HEK293 (cell line): Measurements from ENCODE around the gene RAB36.
A peak's percentile ranks its signal among the peaks of the same experiment; 100 is the strongest.

Source experiments
- INSM2 ChIP-seq: fragments of 450-650 bp; formaldehyde crosslinking; IDR thresholded peaks from 2 replicates; pipeline ENCODE4 v1.5.1; 2016; ENCODE audit warnings: missing biosample characterization, missing genetic modification characterization
- MYNN ChIP-seq: fragments of 450-650 bp; formaldehyde crosslinking; IDR thresholded peaks from 2 replicates; pipeline ENCODE4 v1.5.1; 2016; ENCODE audit warnings: missing biosample characterization, missing genetic modification characterization, borderline replicate concordance
- OVOL3 ChIP-seq: fragments of 450-650 bp; formaldehyde crosslinking; IDR thresholded peaks from 2 replicates; pipeline ENCODE4 v1.5.1; 2016; ENCODE audit warnings: missing biosample characterization, missing genetic modification characterization
- REPIN1 ChIP-seq: fragments of 450-650 bp; formaldehyde crosslinking; IDR thresholded peaks from 2 replicates; pipeline ENCODE4 v1.5.1; 2017; ENCODE audit warnings: missing biosample characterization, missing genetic modification characterization, low read depth
- SALL2 ChIP-seq: fragments of 450-650 bp; formaldehyde crosslinking; IDR thresholded peaks from 2 replicates; pipeline ENCODE4 v1.5.0; 2017; ENCODE audit warnings: missing biosample characterization, mild to moderate bottlenecking, missing genetic modification characterization, borderline replicate concordance
- SP2 ChIP-seq: fragments of 450-650 bp; formaldehyde crosslinking; IDR thresholded peaks from 2 replicates; pipeline ENCODE4 v1.5.1; 2016; ENCODE audit warnings: missing biosample characterization, missing genetic modification characterization
- SP3 ChIP-seq: fragments of 450-650 bp; formaldehyde crosslinking; IDR thresholded peaks from 2 replicates; pipeline ENCODE4 v1.5.1; 2016; ENCODE audit warnings: missing biosample characterization, missing genetic modification characterization
- SP7 ChIP-seq: fragments of 450-650 bp; formaldehyde crosslinking; IDR thresholded peaks from 2 replicates; pipeline ENCODE4 v1.5.1; 2016; ENCODE audit warnings: missing biosample characterization, missing genetic modification characterization
- ZBTB17 ChIP-seq: fragments of 450-650 bp; formaldehyde crosslinking; IDR thresholded peaks from 2 replicates; pipeline ENCODE4 v1.5.1; 2016; ENCODE audit warnings: missing biosample characterization, missing genetic modification characterization
- ZBTB20 ChIP-seq: fragments of 450-650 bp; formaldehyde crosslinking; IDR thresholded peaks from 2 replicates; pipeline ENCODE4 v1.5.1; 2016; ENCODE audit warnings: missing biosample characterization, missing genetic modification characterization
- ZBTB44 ChIP-seq: fragments of 450-650 bp; IDR thresholded peaks from 2 replicates; pipeline ENCODE4 v1.5.1; 2018; ENCODE audit warnings: missing biosample characterization, mild to moderate bottlenecking, missing genetic modification characterization
- ZBTB48 ChIP-seq: fragments of 450-650 bp; formaldehyde crosslinking; IDR thresholded peaks from 2 replicates; pipeline ENCODE4 v1.5.1; 2016; ENCODE audit warnings: missing biosample characterization, missing genetic modification characterization
- ZBTB6 ChIP-seq: fragments of 450-650 bp; formaldehyde crosslinking; IDR thresholded peaks from 2 replicates; pipeline ENCODE4 v1.5.1; 2017; ENCODE audit warnings: missing biosample characterization, missing genetic modification characterization
- ZBTB8A ChIP-seq: fragments of 450-650 bp; formaldehyde crosslinking; IDR thresholded peaks from 2 replicates; pipeline ENCODE4 v1.5.1; 2016; ENCODE audit warnings: missing biosample characterization, missing genetic modification characterization
- ZIC2 ChIP-seq: fragments of 450-650 bp; formaldehyde crosslinking; IDR thresholded peaks from 2 replicates; pipeline ENCODE4 v1.5.1; 2016; ENCODE audit warnings: missing biosample characterization, missing genetic modification characterization
- ZNF138 ChIP-seq: fragments of 450-650 bp; formaldehyde crosslinking; IDR thresholded peaks from 2 replicates; pipeline ENCODE4 v1.5.1; 2016; ENCODE audit warnings: missing biosample characterization, missing genetic modification characterization, borderline replicate concordance
- ZNF2 ChIP-seq: fragments of 450-650 bp; formaldehyde crosslinking; IDR thresholded peaks from 2 replicates; pipeline ENCODE4 v1.5.1; 2016; ENCODE audit warnings: missing biosample characterization, missing genetic modification characterization
- ZNF223 ChIP-seq: fragments of 450-650 bp; formaldehyde crosslinking; IDR thresholded peaks from 2 replicates; pipeline ENCODE4 v1.5.1; 2016; ENCODE audit warnings: missing biosample characterization, missing genetic modification characterization
- ZNF239 ChIP-seq: fragments of 450-650 bp; formaldehyde crosslinking; IDR thresholded peaks from 2 replicates; pipeline ENCODE4 v1.5.1; 2016; ENCODE audit warnings: missing biosample characterization, missing genetic modification characterization
- ZNF302 ChIP-seq: fragments of 450-650 bp; formaldehyde crosslinking; IDR thresholded peaks from 2 replicates; pipeline ENCODE4 v1.5.1; 2016; ENCODE audit warnings: missing biosample characterization, missing genetic modification characterization, low read depth
- ZNF324 ChIP-seq: fragments of 450-650 bp; formaldehyde crosslinking; IDR thresholded peaks from 2 replicates; pipeline ENCODE4 v1.5.1; 2016; ENCODE audit warnings: missing biosample characterization, missing genetic modification characterization
- ZNF335 ChIP-seq: fragments of 450-650 bp; formaldehyde crosslinking; conservative IDR thresholded peaks from 2 replicates; pipeline ENCODE4 v1.5.1; 2016; ENCODE audit warnings: missing biosample characterization, missing genetic modification characterization
- ZNF48 ChIP-seq: fragments of 450-650 bp; formaldehyde crosslinking; IDR thresholded peaks from 2 replicates; pipeline ENCODE4 v1.5.1; 2016; ENCODE audit warnings: missing biosample characterization, missing genetic modification characterization
- ZNF521 ChIP-seq: fragments of 450-650 bp; formaldehyde crosslinking; IDR thresholded peaks from 2 replicates; pipeline ENCODE4 v1.5.1; 2017; ENCODE audit warnings: missing biosample characterization, mild to moderate bottlenecking, missing genetic modification characterization
- ZNF645 ChIP-seq: fragments of 450-650 bp; formaldehyde crosslinking; IDR thresholded peaks from 2 replicates; pipeline ENCODE4; 2016; ENCODE audit warnings: missing biosample characterization, missing genetic modification characterization
- ZSCAN4 ChIP-seq: fragments of 450-650 bp; formaldehyde crosslinking; IDR thresholded peaks from 2 replicates; pipeline ENCODE4 v1.5.1; 2017; ENCODE audit warnings: missing biosample characterization, missing genetic modification characterization
- ZSCAN5A ChIP-seq: fragments of 450-650 bp; formaldehyde crosslinking; IDR thresholded peaks from 2 replicates; pipeline ENCODE4 v1.5.1; 2016; ENCODE audit warnings: missing biosample characterization, missing genetic modification characterization

The RAB36 gene

GRCh38 chr22:23144932-23145877 lies at the start of gene RAB36 (continued):
- peak; percentile 23; the same call in 1 of the 2 replicates for TF ChIP-seq ZBTB6
- no peak for TF ChIP-seq ZBTB48
- 0 out of 2 replicates have a peak, but pooled peaks have one; percentile 33 for TF ChIP-seq ZNF2
- TF ChIP-seq ZNF223 (tag by site-specific recombination) = no peak
- TF ChIP-seq ZNF335 (tag by site-specific recombination) = peak; percentile 84
- TF ChIP-seq MYNN (tag by site-specific recombination) = peak; percentile 84
- peak; percentile 72 for TF ChIP-seq SP7
- TF ChIP-seq REPIN1 (tag by site-specific recombination) = no peak
- TF ChIP-seq ZBTB17 = peak; percentile 75
- TF ChIP-seq ZNF239 = no peak
- no peak for TF ChIP-seq ZSCAN4
- TF ChIP-seq SALL2 = no peak
- no peak for TF ChIP-seq ZNF138
- peak; percentile 88 for TF ChIP-seq ZBTB20 (tag by site-specific recombination)
- peak; percentile 44; the same call in 1 of the 2 replicates for TF ChIP-seq INSM2 (tag by site-specific recombination)
- TF ChIP-seq ZNF302 (tag by site-specific recombination) = no peak
- no peak for TF ChIP-seq ZNF645 (tag by site-specific recombination)
- no peak for TF ChIP-seq ZBTB44 (tag by site-specific recombination)
- peak; percentile 95 for TF ChIP-seq SP2
- peak; percentile 33; the same call in 1 of the 2 replicates for TF ChIP-seq ZSCAN5A (tag by site-specific recombination)
- TF ChIP-seq ZIC2 (tag by site-specific recombination) = peak; percentile 36; the same call in 1 of the 2 replicates
- peak; percentile 59 for TF ChIP-seq ZBTB8A (tag by site-specific recombination)
- no peak for TF ChIP-seq OVOL3 (tag by site-specific recombination)
- TF ChIP-seq ZNF324 = no peak
- peak; percentile 91 for TF ChIP-seq SP3 (tag by site-specific recombination)
- no peak for TF ChIP-seq ZNF48 (tag by site-specific recombination)
- no peak for TF ChIP-seq ZNF521 (tag by site-specific recombination)
